Left cardiac atrium (tissue), 4 donors: ENCODE data around the gene RBMS1. TPM values are rescaled to one million over a fixed set of nuclear protein-coding genes. Genes with fewer than 3 reads are reported as not detected.
A peak's percentile ranks its signal among the peaks of the same experiment; 100 is the strongest.

Source experiments
- ATAC-seq, 2 donors: fragments of 200-7000 bp; cut with Tn5 transposase; one replicate each; pipeline ENCODE4 v1.9.1; 2020; ENCODE audit warnings: mild to moderate bottlenecking in 2 of 2, moderate library complexity in 2 of 2
- DNase-seq: peaks from one replicate; pipeline ENCODE4 v3.0.0-alpha.2; 2020
- intact Hi-C, 2 donors: fragments of 100-400 bp; cut with DNase I; formaldehyde crosslinking; loops; one replicate each; pipeline versions ENCODE4 v1.14.1 to v1.15.1; 2022 to 2023
- total RNA-seq, 2 donors: library from RNA; stranded (reverse); fragmentation: NEBNext Ultra II Directional; extraction: Animal tissue kit (Norgen Biotek cat#: 25700); gene quantifications; one replicate each; pipeline ENCODE4 v1.2.1, GENCODE V29; 2021
- donor health status: DM: no; HTN: yes; CAD: no.
- donor health status: DM: no; HTN: yes; CAD: no; lungs with severe emphysema.
- donor health status: DM: yes; HTN: yes; CAD: no.
- donor health status: Dilated cardiomyopathy.

The RBMS1 gene
- total RNA-seq, 2 donors from 2014 or later = 56.8 to 74.8 TPM

DNA sequence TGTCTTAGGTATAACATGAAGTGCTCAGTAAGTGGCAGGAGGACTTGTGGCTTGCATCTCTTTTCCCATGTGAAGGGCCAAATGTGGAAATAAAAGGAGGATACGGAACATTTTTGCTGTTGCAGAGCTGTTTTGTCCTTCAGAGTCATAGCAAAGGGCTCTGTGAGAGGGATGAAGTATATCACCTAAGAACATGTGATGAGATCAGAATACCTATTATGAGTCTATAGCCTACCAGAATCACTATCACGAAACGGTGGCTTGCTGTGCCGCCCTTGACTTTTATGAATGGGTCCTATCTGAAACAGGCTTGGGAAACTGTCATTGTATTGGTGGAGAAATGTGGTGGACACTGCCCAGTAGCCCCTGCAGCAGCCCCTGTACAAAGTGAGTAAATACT is 226.6 kb downstream of the RBMS1 start:
- no peak for ATAC-seq
- intact Hi-C loops = loop anchor here in 1 of 2 donors (5.0 kb wide), 1 partner anchor 55 kb away; no protein-coding TSS in a partner anchor

DNA sequence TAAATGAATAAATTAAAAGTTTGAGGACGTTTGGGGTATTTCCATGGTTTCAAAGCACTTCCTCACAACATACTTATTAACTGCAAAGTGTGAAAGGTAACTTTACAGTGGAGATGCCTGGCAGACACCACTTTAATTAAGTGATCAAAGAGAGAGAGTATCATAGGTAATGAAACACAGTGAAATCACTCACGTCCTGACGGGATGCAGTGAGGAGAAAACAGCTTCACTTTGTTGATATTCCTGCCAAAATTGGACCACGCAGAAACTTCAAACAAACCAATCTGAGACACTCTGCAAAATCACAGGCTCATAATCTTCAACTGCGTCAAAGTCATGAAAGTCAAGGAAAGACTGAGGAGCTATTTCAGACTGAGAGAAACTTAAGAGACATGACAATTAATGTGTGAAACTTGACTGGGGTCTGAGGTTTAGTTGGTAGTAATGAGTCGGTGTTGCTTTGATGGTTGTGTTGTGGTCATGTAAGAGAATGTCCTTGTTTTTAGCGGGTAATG is 227.5 kb downstream of the RBMS1 start:
- intact Hi-C loops = loop anchor here in 1 of 2 donors (5.0 kb wide), 1 partner anchor 54 kb away; no protein-coding TSS in a partner anchor
- ATAC-seq = no peak
- no peak for DNase-seq

More for the DNA sequence above, 226.6 kb downstream of the RBMS1 start:
- no peak for DNase-seq

DNA sequence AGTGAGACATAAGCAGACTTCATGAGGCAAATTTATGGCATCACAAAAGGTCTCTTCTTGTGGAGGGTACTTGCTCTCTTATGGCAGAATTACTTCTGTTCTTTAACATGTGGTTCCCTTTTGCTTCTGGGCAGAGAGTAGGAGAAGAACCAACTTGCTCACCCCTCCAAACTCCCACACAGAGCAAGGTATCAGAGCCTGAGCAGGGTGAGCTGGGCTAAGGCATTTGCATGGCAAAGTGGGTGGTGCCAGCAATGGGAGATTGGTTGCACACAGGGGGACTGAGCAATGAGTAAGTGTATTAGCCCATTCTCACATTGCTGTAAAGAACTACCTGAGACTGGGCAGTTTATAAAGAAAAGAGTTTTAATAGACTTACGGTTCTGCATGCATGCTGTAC is 229.3 kb downstream of the RBMS1 start:
- intact Hi-C loops = no loop called here
- DNase-seq (no peak), ATAC-seq (no peak)

DNA sequence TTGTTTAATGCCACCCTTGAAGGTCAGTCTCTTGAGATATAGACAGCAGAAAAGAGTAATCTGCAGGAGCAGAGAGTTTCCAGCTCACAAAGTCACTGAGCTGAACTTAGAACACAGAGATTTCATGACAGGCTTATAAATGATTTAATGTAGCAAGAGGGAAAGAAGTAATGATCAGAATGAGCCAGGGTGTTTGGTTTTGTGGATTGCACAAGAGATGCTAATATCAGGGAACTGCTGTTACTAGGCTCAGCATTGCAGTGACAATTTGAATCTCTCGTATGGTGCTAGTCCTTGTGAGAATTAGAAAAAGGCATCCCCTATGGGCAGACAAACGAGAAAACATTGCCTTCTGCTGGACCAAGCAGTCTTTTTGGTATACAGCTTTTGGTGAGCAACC is 231.9 kb downstream of the RBMS1 start:
- intact Hi-C loops = no loop called here
- DNase-seq (no peak), ATAC-seq (no peak)

DNA sequence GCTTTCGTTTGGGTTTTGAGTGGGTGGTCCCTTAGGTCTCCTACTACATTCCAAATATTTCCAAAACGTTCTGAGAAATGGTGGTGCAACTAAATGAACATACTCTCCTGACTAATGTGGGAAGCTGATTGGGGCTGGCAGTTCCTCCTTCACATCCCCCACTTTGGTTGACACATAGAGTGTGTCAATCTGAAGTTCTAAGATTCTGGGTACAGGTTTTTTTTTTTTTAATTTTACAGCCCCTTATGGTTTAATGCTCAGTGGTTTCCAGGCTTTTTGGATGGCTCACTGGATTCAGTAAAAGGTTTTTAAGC is 235.2 kb downstream of the RBMS1 start:
- ATAC-seq (no peak), DNase-seq (no peak)
- intact Hi-C loops = loop anchor here in 1 of 2 donors (10.0 kb wide), 1 partner anchor 736 kb away; no protein-coding TSS in a partner anchor

DNA sequence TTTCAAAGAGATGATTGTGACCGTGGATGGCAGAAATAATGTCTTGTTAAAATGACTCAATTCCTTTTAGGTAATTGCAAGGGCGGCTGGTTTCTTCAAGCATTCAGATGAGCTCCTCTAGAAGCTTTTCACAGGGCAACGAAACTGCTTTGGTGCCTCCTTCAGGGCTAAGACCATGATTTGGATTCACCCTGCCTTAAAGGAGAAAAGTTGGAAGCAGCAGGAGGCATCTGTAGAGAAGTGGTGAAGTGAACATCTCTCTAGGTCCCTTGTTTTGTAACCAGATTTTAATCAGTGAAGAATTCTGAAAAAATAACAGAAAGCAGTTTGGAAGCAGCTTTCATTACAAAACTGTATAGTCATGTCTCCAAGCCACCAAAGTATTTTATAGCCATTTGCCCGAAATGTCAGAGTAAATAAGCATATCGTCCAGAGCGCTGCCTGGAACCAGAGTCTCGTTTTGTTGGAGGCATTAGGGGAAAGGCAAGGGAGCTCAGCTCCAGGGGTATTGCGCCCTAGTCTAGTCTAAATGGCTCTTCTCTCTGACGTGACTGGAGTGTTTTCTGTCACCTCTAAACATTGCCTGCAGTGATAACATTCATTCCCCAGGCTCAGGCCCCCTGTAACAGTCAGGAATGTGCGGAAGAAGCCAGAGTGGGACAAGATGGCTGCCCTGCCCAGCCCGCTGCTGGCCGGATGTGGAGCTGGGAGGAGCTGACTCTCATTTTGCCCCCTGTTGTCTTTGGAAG is 235.7 kb downstream of the RBMS1 start:
- ATAC-seq = peak; percentile 20 to 75
- DNase-seq = no peak
- intact Hi-C loops = loop anchor here in 1 of 2 donors (10.0 kb wide), 1 partner anchor 737 kb away; no protein-coding TSS in a partner anchor

DNA sequence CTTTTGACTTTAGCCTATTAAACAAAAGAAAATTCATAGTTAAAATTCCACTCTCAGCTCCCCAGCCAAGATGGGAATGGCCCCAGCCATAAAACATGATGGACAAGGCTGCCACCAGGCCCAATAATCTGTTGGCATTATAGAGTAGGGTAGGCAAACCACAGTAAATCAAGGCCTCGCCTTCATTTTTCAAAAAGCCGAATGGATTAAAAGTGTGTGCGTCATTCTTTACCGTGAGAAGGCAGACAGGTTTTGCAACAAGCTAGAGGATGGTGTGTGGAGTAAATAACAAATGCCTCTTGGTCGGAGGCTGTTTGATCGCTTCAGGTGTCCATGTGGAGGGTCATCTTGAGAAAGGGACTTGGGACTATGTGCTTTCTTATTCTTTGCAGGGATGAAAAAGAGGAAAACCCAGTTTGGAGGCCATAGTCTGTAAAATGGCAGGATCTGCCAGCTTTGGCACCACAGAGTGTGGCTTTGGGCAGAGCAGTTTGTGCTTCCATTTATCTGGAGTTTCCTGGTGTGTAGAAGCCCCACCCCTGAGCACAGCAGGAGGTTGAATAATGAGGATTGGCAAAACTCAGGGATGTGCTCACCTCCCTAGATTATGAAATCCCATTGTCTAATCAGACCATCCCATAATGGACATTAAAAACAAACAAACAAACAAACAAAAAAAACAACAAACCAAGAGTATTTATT is 236.4 kb downstream of the RBMS1 start:
- DNase-seq (no peak), ATAC-seq (no peak)
- intact Hi-C loops = loop anchor here in 1 of 2 donors (10.0 kb wide), 1 partner anchor 738 kb away; no protein-coding TSS in a partner anchor

DNA sequence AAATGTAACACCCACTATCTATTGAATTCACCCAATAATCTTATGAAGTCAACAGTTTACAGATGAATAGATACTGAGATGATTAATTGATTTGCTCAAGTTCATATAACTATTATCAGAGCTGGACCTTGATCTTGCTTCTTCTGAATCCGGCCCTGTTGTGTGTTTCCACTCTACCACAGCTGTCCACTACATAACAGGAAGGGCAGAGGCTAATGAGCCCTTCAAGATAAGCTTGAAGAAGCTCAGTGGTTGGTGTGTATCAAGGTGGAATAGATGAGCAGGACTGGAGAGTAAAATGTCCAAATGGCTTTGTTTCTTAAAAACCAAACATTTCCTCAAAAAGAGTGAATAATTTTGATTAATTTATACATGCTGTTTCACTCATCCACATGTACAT is 237.1 kb downstream of the RBMS1 start:
- ATAC-seq (no peak), DNase-seq (no peak)
- intact Hi-C loops = loop anchor here in 1 of 2 donors (10.0 kb wide), 1 partner anchor 738 kb away; no protein-coding TSS in a partner anchor

DNA sequence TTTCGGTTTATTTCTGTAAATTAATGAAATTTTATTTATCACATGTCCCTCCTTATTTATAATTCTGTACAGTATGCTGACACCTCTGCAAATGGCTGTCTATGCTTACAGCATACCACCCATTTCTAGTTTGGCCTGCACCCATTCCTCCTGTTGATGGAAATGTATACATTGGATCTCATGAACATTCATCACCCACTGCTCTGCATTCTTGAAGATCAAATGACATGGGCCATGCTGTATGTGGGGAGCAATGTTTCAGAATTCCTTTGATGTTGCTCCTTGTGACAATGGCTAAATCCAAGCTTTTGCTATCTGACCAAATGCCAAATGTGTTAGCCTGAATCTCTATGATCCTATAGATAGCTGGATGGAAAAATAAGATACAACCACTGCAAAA is 238.2 kb downstream of the RBMS1 start:
- intact Hi-C loops = loop anchor here in 1 of 2 donors (10.0 kb wide), 1 partner anchor 739 kb away; no protein-coding TSS in a partner anchor
- DNase-seq (no peak), ATAC-seq (no peak)

DNA sequence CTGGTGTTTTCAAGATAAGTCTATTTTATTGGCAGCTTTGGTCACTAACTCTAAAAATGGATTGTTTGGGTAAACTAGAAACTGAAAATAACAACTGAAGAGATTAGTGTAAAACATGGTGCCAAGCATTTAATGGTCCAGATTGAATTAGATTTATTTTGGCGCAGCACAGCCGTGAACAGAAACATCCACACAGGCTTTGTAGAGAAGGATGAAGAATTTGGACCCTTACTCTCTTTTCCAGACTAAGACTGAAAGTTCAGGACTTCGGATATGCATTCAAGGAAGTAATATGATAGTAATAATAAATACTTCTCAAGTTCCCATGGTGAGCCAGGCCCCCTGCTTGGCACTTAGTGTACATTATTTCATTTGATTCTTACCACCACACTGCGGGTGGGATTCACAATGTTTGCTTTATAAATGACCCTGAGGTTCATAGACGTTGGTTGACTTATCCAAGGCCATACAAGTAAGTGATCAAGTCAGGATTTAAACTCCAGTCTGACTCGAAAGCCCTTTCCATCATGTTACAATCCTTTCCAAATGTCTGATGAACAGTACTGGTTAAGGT is 239.3 kb downstream of the RBMS1 start:
- ATAC-seq (no peak), DNase-seq (no peak)
- intact Hi-C loops = loop anchor here in 1 of 2 donors (10.0 kb wide), 1 partner anchor 741 kb away; no protein-coding TSS in a partner anchor

DNA sequence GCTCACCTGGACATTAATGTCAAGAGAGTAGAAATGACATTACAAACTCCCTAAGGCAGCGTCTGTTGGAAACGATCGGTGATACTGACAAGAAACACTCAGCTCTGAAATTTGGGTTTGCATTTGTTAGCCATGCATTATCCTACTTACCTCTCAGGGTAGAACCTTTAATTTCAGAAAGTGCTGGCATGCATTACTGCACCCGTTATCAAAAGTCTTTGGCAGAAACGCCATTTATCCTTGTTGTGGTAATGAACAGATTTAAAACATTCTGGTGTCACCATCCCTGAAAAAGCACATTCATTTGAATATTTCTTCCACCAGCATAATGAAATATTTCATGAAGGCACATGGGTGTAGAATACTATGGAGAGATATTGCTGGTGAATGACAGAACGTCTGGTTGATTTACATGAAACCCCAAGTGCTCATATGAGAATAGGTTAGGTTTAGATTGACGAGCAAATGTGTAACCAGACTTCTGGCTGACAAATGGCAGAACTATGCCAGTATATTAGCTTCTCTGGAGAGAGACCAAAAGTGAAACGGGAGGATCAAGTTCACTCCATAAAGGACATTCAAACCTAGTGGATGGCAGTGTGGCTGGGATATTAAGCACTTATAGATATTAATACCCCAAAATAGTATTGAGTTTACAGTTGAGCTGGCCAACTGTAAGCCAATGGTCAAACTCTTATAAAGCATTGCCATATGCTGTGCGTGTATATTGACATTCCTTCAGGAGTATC is 240.0 kb downstream of the RBMS1 start:
- no peak for DNase-seq
- intact Hi-C loops = loop anchor here in 1 of 2 donors (10.0 kb wide), 1 partner anchor 741 kb away; no protein-coding TSS in a partner anchor
- ATAC-seq = peak in 1 of 2 donors; percentile 36

DNA sequence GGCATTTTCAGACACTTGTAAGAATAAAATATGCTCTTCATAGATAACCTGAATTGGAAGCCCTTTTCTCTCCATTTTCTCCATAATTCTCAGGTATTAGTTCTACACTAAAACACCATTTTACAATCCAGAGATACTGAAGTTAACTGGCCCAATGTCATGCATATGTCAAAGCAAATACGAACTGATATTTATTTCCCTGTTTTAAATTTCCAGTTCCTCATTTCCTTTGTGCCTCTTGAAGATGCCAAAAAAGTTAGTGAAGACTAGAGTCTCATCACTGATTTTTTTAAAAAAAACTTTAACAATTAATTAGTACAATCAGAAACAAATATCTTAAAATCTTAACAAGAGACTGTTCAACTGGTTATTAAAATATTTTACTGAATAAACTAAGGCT is 240.7 kb downstream of the RBMS1 start:
- intact Hi-C loops = loop anchor here in 1 of 2 donors (10.0 kb wide), 1 partner anchor 742 kb away; no protein-coding TSS in a partner anchor
- no peak for DNase-seq
- no peak for ATAC-seq

DNA sequence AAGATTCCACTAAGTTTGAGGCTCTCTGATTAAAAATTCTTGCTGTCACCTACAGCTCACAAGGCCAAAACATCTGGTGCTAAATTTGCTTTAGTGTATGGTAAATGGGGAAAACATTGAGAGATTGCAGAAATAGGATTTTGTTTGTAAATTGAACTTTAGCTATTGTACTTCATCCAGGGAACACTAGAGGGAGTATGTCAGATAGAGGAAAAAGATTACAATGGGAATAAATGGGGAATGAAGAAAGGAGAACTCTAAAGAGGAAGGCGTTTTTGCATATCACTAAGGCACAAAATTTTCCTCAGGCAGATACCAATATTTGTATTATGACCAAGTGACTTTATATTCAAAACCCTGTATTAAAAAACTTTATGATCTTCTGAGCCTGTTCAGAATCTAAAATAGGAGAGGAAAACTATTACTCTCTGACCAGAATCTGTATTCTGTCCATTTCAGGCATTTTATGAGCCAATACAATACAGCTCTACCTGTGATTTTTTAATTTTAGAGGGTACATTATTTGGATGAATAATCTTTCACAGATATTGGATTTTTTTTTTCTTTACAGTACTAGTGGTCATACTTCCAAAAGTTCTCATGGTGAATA is 241.2 kb downstream of the RBMS1 start:
- ATAC-seq (peak; percentile 45 to 56), DNase-seq (no peak)
- intact Hi-C loops = loop anchor here in 1 of 2 donors (10.0 kb wide), 1 partner anchor 742 kb away; no protein-coding TSS in a partner anchor

DNA sequence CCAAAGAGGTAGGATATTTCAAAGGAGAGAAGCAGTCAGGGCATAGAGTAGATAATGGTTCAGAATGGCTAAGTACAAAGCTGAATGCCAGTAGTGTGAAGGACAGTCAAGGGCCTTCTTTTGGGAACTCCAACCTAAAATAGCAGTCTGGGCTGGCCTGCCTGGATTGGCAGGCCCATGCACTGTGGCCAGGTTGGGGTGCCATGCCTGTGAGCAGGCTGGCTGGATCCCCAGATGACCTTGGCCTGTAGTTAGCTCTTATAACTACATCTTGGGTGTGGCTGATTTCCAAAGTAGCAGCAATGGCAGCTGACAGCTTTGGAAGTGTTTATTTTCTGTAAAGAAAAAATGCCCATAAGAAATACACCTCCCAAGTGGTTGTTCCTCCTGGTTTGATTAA is 242.0 kb downstream of the RBMS1 start:
- ATAC-seq (peak; percentile 80 to 93), DNase-seq (peak; percentile 50)
- intact Hi-C loops = loop anchor here in 1 of 2 donors (10.0 kb wide), 1 partner anchor 743 kb away; no protein-coding TSS in a partner anchor

DNA sequence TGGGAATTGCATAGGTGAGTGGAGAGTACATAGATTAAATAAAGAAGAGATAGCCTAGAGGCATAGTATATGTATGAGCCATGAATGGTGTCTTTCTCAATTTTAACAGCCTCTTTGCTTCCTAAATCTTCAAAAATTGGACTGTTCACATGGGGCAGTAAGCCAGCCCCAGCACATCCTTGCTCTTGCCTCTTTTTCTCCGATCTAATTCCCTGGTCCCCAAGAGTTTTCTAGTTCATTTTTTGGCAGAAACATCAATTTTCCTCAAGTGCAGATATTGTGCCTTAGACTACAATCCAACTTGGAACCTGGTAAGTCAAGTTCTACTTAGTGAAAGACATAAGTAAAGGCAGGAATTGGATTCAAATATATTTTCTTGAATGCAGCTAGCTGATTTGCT is 243.7 kb downstream of the RBMS1 start:
- intact Hi-C loops = loop anchor here in 1 of 2 donors (10.0 kb wide), 1 partner anchor 745 kb away; no protein-coding TSS in a partner anchor
- ATAC-seq (no peak), DNase-seq (no peak)

DNA sequence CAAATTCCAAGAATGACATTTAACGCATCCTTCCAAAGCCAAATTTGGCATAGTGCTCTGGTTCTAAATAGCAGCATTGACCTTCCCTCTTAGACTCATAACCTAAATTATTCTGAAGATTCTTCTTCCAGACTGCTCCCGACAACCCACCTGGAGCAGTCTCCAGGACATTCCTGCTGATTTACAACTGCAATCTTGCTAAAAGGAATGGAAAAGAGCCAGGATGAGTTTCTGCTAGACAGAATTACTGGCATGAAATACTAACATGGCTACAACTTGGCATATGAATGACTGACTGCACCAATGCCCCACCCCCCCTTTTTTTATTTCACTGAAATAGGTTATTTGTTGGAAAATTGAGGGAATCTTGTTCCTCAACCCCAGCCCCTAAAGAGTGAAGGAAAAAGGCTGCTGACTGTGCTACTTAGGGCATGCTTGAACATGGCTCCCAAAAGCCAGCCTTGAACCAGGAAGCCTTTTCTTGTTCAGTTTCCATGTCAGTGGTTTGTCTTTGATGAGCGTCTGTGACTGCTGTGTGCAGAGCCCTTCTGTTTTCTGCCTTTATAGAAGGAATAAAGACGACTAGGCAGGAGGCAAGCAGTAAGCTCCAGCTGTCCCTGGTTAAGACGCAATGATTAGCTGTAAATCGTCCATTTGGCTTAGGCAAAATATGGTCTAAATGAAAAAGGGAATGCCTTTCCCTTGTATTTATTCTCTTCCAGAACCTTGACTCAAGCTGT is 246.1 kb downstream of the RBMS1 start:
- ATAC-seq (no peak), DNase-seq (no peak)
- intact Hi-C loops = no loop called here

DNA sequence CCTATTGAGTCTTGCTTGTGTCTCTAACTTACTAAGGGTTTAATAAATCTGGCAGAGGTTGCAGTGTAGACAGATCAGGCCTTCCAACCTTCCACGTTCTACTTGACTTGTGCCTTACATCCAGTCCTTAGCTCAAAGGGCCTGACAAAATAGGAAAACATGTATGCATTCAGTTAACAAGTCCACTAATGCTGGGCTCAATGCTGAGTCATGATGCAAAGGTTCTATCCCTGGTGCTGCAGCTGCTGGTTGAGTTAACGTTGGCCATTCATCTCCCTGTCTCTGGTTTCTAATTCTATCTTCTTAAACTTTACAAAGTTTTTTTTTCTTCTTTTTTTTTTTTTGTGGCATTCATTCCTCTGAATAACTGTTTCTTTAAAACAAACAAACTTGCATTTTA is 247.3 kb downstream of the RBMS1 start:
- intact Hi-C loops = no loop called here
- no peak for DNase-seq
- no peak for ATAC-seq
